ENCODE results near the gene FBN3.

GRCh38 chr19:8146877-8147581 is 2.4 kb downstream of the FBN3 start:
- TF ChIP-seq CTCF (IDR thresholded peaks at IDR 0.05), result no peak
- no peak for TF ChIP-seq POLR2A (IDR thresholded peaks at IDR 0.05)
